Astrocyte of the spinal cord (primary cell): Measurements from ENCODE around the gene HOXA9.

Source experiments
- DNase-seq: peaks from one replicate; pipeline ENCODE4 v3.0.0; 2011; ENCODE audit warnings: low read depth, low spot score
- H3K4me3 ChIP-seq: 2 replicates; pipeline ENCODE4 v1.5.1; 2011; ENCODE audit warnings: low read depth, mild to moderate bottlenecking, low read length, moderate library complexity
- CTCF ChIP-seq: IDR thresholded peaks from 2 replicates; pipeline ENCODE4 v1.5.1; 2012; ENCODE audit warnings: low read depth, mild to moderate bottlenecking, low read length, inconsistent platforms
- in situ Hi-C: cut with HindIII; loops from 2 replicates; pipeline ENCODE4 v1.10.0; 2017; ENCODE audit warnings: low sequenced_read_pairs

HOXA9 gene

DNA sequence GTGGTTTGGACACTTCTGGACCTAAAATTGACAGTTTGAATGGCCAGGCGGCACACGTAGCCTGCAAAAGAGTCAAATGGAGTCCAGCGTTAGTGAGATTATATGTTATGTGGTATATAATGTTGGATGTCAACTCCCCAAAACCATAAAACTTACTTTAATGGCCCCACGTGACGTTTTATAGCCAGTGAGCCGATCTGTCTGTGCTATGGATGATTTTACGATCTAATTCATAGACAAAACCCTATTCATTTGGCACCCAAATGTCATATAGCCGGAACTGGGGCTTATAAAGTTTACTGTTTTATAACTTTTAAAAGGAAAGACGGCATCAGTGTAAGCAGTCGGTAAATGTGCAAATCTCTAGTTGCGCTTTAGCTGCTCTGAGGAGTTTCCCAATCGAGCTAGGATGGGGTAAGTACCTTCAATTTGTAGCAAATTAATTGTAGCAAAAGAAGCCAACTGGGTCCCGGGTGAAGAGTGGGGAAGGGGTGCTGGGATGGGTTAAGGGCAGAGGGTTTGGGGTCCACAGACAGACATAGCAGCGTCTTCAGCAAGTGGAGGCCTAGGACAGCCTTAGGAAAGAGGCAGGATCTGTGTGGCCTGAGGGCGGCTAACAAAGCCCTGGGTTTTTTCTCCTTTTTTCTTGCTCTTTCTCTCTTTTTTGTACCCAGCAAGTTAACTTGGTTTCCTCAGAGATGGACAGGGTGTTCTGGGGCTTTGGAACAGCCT is 25.0 kb downstream of the HOXA9 start:
- no peak for TF ChIP-seq CTCF
- in situ Hi-C loops: no loop called here
- peak; percentile 73 for DNase-seq
- peak overlapping the region; percentile 65 for H3K4me3 ChIP-seq

DNA sequence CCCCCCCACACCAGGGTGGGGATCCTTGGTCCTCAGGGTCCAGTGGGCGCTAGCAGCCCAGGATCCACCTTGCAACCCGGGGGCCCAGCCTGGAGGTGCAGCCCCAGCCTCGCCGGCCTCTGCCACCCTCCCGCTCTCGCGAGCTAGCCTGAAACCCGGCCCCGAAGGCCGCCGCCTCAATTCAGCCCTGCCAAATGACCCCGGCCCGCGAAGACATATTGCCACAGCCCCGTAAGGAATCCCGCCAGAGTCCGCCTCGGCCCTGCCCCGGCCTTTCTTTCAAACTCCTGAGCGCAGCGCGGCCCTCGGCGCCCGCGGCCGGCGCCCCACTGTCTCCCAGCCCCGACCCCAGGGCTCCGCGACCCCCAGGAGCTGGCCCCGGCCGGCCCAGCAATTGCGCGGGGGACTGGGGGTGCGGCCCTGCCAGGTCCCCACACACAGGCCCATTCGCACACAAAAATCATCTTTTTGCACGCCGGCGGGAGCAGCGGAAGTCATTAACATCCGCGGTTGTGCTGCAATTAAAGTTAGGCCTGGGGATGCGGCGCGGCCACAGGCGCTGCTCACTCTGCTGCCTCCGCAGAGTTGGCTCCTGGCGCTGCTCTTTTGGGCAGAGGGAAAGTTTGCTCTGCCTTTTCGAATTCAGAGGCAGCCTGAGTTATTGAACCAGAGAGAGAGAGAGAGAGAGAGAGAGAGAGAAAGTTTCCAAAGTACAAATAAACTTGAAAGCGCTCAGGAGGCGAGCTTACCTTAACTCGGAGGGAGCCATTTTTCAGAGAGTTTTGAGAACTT is 25.8 kb downstream of the HOXA9 start:
- no peak for TF ChIP-seq CTCF
- in situ Hi-C loops: no loop called here
- DNase-seq: peak; percentile 40
- H3K4me3 ChIP-seq: peak overlapping the region; percentile 65

- in situ Hi-C loops: no loop called here
- DNase-seq: no peak
- TF ChIP-seq CTCF: no peak
- peak overlapping the region; percentile 65 for H3K4me3 ChIP-seq
Measured at GRCh38 chr7:27138985-27139333, 26.4 kb downstream of the HOXA9 start.

GRCh38 chr7:27138472-27138871 is 26.9 kb downstream of the HOXA9 start:
- TF ChIP-seq CTCF: no peak
- in situ Hi-C loops: no loop called here
- H3K4me3 ChIP-seq: peak overlapping the region; percentile 65
- no peak for DNase-seq

DNA sequence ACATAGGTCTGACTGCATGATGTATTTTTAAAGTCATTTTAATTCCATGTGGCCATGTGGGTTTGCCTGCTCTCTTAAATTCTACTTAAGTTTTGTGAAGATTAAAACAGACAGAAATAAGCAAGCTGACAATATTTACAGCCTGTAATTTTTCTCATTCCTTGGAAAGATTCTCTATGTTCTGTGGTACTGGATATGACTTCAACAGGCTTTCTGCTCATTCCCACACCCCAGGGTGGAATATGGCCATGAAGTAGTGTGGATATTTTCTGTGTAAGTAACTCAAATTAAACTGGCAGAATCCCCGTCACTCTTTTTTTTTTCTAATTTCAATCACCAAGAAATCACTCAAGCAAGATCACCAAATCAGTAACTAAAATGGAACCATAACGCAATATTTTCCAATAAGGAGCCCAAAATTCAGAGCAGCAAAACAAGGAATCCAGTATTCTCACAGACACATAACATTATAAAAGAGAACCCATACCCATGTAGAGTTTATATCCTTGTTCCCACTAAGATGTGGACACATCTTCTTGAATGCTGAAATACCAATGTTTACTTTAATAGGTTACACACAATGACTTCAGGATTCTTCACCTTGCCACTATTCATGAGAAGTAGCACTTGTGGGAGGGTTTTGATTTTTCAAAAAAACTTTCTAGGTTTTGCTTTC is 27.6 kb downstream of the HOXA9 start:
- in situ Hi-C loops: no loop called here

More for the DNA sequence above, 27.6 kb downstream of the HOXA9 start:
- no peak for DNase-seq
- peak overlapping the region; percentile 65 for H3K4me3 ChIP-seq
- no peak for TF ChIP-seq CTCF
